Smooth muscle cell (in vitro differentiated cells): ENCODE measurements around the gene CXCL11. TPM values are rescaled to one million over a fixed set of nuclear protein-coding genes. Genes with fewer than 3 reads are reported as not detected.
A peak's percentile ranks its signal among the peaks of the same experiment; 100 is the strongest.

Experiments
- DNase-seq: peaks from one replicate; lab custom pipeline; 2025; ENCODE audit not compliant: unreplicated experiment; lab: John Stamatoyannopoulos, UW
- H2AFZ ChIP-seq: fragments of 200-600 bp; sonication (generic); 2 replicates; pipeline ENCODE4 v1.6.0; 2016; ENCODE audit warnings: antibody characterized with exemption, low read depth, mild to moderate bottlenecking
- H3F3A ChIP-seq: fragments of 200-600 bp; sonication (generic); 2 replicates; pipeline ENCODE4 v1.6.0; 2017; ENCODE audit warnings: antibody characterized with exemption, low read depth
- H3K27ac ChIP-seq: fragments of 200-600 bp; sonication (generic); 2 replicates; pipeline ENCODE4 v1.5.1; 2016; ENCODE audit warnings: low read depth, mild to moderate bottlenecking
- H3K27me3 ChIP-seq: fragments of 200-600 bp; sonication (generic); 2 replicates; pipeline ENCODE4 v1.6.1; 2016; ENCODE audit warnings: low read depth, mild to moderate bottlenecking
- H3K36me3 ChIP-seq: fragments of 200-600 bp; sonication (generic); 2 replicates; pipeline ENCODE4 v1.5.1; 2016; ENCODE audit warnings: low read depth
- H3K4me1 ChIP-seq: fragments of 200-600 bp; sonication (generic); 2 replicates; pipeline ENCODE4 v1.5.1; 2016; ENCODE audit warnings: low read depth
- H3K4me2 ChIP-seq: fragments of 200-600 bp; sonication (generic); 2 replicates; pipeline ENCODE4 v1.6.0; 2016; ENCODE audit warnings: mild to moderate bottlenecking
- H3K4me3 ChIP-seq: fragments of 200-600 bp; sonication (generic); 2 replicates; pipeline ENCODE4 v1.5.1; 2016; ENCODE audit warnings: mild to moderate bottlenecking
- H3K79me2 ChIP-seq: fragments of 200-600 bp; sonication (generic); 2 replicates; pipeline ENCODE4 v1.6.0; 2016; ENCODE audit warnings: low read depth, mild to moderate bottlenecking
- H3K9ac ChIP-seq: fragments of 200-600 bp; sonication (generic); 2 replicates; pipeline ENCODE4 v1.6.0; 2016; ENCODE audit warnings: low read depth
- H3K9me3 ChIP-seq: fragments of 200-600 bp; sonication (generic); replicated peaks from 2 replicates; pipeline ENCODE4 v1.5.1; 2016; ENCODE audit warnings: low read depth
- H4K20me1 ChIP-seq: fragments of 200-600 bp; sonication (generic); 2 replicates; pipeline ENCODE4 v1.6.0; 2016; ENCODE audit warnings: low read depth
- CTCF ChIP-seq: fragments of 200-600 bp; sonication (generic); IDR thresholded peaks from 2 replicates; pipeline ENCODE4 v1.5.1; 2017; ENCODE audit warnings: borderline replicate concordance, mild to moderate bottlenecking, antibody characterized with exemption; ENCODE audit not compliant: insufficient read depth, poor library complexity, severe bottlenecking
- WGBS: methylation state at CpG from one replicate; pipeline ENCODE4 v1.1.7; 2016; ENCODE audit warnings: low lambda C conversion rate; 5-methylcytosine and 5-hydroxymethylcytosine counted together
- polyA plus RNA-seq: library from polyadenylated mRNA; unstranded; fragments of >200 nt; fragmentation: Nextera tagmentation; extraction: Ambion mirVana; gene quantifications from 2 replicates; pipeline ENCODE4 v1.2.1, GENCODE V29; 2016
- total RNA-seq: library from RNA; depleted of rRNA; stranded (reverse); fragments of >200 nt; gene quantifications from 2 replicates; pipeline ENCODE4 v1.2.3, GENCODE V29; 2014

The CXCL11 gene
- total RNA-seq (not detected in 2 replicates), polyA plus RNA-seq (not detected in 2 replicates)

DNA sequence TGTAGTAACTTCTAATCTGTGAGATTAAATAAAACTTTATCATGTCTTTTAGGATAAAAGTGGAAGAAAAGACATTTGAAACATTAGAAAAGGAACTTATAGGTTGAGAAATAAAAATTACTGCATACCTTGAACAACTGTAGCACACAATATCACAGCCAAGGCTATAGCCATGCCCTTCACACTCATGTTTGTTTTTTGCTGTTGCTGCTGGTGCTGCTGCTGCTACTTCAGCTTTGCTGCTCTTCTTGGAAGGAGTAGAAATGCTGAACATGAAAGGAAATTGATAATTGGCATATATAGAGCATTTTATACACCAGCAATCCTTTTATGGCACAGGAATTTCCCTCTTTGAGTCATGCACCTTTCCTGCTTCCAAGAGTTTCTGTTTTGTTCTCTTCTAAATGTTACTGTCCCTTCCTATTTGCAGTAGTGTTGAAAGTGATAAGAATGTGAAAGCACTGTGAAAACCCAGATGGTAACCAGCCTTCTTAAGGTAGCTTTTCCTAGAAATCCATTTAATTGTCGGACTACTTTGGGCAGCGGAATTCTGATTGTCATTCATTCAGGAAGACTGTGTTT lies at the start of gene CXCL11:
TSS of gene CXCL11 (minus strand) at position 272 of the 582 bp plus-strand sequence. CDS start at position 189, 83 bp downstream.
- peak within 1 kb of the TSS; percentile 28 for H2AFZ ChIP-seq
- H3K36me3 ChIP-seq: no peaks in the 10 kb centered on the region
- DNase-seq: no peak
- H3K4me3 ChIP-seq: no peak within 1 kb of the TSS
- H3K79me2 ChIP-seq: no peaks in the 10 kb centered on the region
- H3K27me3 ChIP-seq: no peaks in the 10 kb centered on the region
- no peaks in the 10 kb centered on the region for H3F3A ChIP-seq
- H3K4me2 ChIP-seq: no peak within 1 kb of the TSS
- no peaks in the 10 kb centered on the region for H3K9me3 ChIP-seq
- H4K20me1 ChIP-seq: no peaks in the 10 kb centered on the region
- no peak for TF ChIP-seq CTCF
- H3K27ac ChIP-seq: no peak within 1 kb of the TSS
- WGBS: 94% methylated on average over 2 of the region's 2 CpGs
- H3K9ac ChIP-seq: no peak within 1 kb of the TSS
- H3K4me1 ChIP-seq: no peaks in the 10 kb centered on the region

GRCh38 chr4:76084542-76084941 lies 48.7 kb upstream of the CXCL11 start:
- Histone ChIP-seq H3K27ac (no peak overlapping the region), H3K36me3 (no peaks in the 10 kb centered on the region), H3K4me1 (no peaks in the 10 kb centered on the region), H3K9ac (no peak overlapping the region), H2AFZ (no peak overlapping the region), H3K9me3 (no peaks in the 10 kb centered on the region), H3K79me2 (no peaks in the 10 kb centered on the region), H3K4me2 (no peak overlapping the region), H4K20me1 (no peaks in the 10 kb centered on the region), H3K27me3 (peaks cover 4% of the 10 kb centered on the region), H3K4me3 (no peak overlapping the region), H3F3A (no peaks in the 10 kb centered on the region)
- TF ChIP-seq CTCF: no peak
- WGBS: 79% methylated on average over 1 of the region's 1 CpG
- no peak for DNase-seq

DNA sequence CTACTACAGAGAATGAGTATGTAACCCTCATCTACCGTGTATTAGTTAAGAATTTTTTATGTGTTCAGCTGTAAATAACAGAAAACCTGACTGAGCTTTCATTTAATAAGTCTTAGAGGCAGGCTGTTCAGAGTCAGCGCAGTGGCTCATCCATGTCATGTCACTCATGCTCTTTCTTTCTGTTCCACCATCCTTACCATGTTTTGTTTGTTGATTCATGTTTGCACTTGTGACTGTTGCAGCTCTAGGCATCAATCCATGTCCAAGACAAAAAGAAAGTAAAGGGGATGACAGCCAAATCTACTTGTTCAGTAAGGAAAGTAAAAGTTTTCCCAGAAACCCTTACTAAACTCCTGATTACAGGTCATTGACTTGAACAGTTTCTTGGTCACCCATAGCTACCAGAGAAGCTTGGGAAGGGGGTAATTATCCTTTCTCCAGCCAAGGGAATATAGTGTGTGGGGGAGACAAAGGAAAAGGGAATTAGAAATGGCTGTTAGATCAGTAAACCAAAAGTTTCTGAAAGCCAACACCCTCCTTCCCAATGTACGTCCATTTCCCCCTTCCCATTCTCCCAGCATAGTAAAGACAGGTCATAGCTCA lies 47.6 kb upstream of the CXCL11 start:
- no peaks in the 10 kb centered on the region for H3K4me1 ChIP-seq
- 85% methylated on average over 3 of the region's 3 CpGs for WGBS
- H3K27ac ChIP-seq: no peak overlapping the region
- peaks cover 8% of the 10 kb centered on the region for H3K27me3 ChIP-seq
- H3F3A ChIP-seq: no peaks in the 10 kb centered on the region
- H3K4me3 ChIP-seq: no peak overlapping the region
- H3K9me3 ChIP-seq: no peaks in the 10 kb centered on the region
- no peaks in the 10 kb centered on the region for H3K79me2 ChIP-seq
- DNase-seq: no peak
- H3K9ac ChIP-seq: no peak overlapping the region
- no peak overlapping the region for H3K4me2 ChIP-seq
- no peak overlapping the region for H2AFZ ChIP-seq
- H4K20me1 ChIP-seq: no peaks in the 10 kb centered on the region
- no peaks in the 10 kb centered on the region for H3K36me3 ChIP-seq
- no peak for TF ChIP-seq CTCF
